OCI-LY3 (cell line): ENCODE measurements around the gene ELP4.

Experiments
- H2AFZ ChIP-seq: fragments of 200-600, 300-600 bp; shearing (Covaris generic); 2 replicates; pipeline ENCODE4 v1.6.0; 2014; ENCODE audit warnings: antibody characterized with exemption, low read depth, low read length
- H3K27ac ChIP-seq: fragments of 200-600, 300-600 bp; sonication (generic); 2 replicates; pipeline ENCODE4 v1.5.1; 2014; ENCODE audit warnings: mild to moderate bottlenecking, low read length, moderate library complexity, mixed read lengths
- H3K27me3 ChIP-seq: fragments of 200-600, 300-600 bp; sonication (generic); 2 replicates; pipeline ENCODE4 v1.6.1; 2014; ENCODE audit warnings: low read depth, low read length, mixed read lengths
- H3K36me3 ChIP-seq: fragments of 200-600, 300-600 bp; sonication (generic); replicated peaks from 2 replicates; pipeline ENCODE3; 2014; ENCODE audit warnings: low read depth, low read length, mixed read lengths
- H3K4me1 ChIP-seq: fragments of 300-600, 200-600 bp; sonication (generic); 2 replicates; pipeline ENCODE4 v1.6.1; 2014; ENCODE audit warnings: low read length, mixed read lengths
- H3K4me2 ChIP-seq: fragments of 200-600, 300-600 bp; sonication (generic); 2 replicates; pipeline ENCODE4 v1.6.1; 2014; ENCODE audit warnings: low read length, mixed read lengths
- H3K4me3 ChIP-seq: fragments of 300-600, 200-600 bp; sonication (generic); 2 replicates; pipeline ENCODE4 v1.5.1; 2014; ENCODE audit warnings: antibody characterized with exemption, mild to moderate bottlenecking, low read length, moderate library complexity
- H3K79me2 ChIP-seq: fragments of 300-600, 200-600 bp; shearing (Covaris generic); 2 replicates; pipeline ENCODE4 v1.6.1; 2014; ENCODE audit warnings: mild to moderate bottlenecking, low read length, mixed read lengths
- H3K9ac ChIP-seq: fragments of 300-600, 200-600 bp; shearing (Covaris generic); 2 replicates; pipeline ENCODE4 v1.6.0; 2014; ENCODE audit warnings: mild to moderate bottlenecking, low read length, moderate library complexity
- H3K9me3 ChIP-seq: fragments of 200-600, 300-600 bp; shearing (Covaris generic); 2 replicates; pipeline ENCODE4 v1.6.1; 2014; ENCODE audit warnings: low read length, mixed read lengths; ENCODE audit not compliant: insufficient read depth
- H4K20me1 ChIP-seq: fragments of 200-600, 300-600 bp; sonication (generic); 2 replicates; pipeline ENCODE4 v1.6.1; 2016; ENCODE audit warnings: low read length, mixed read lengths; ENCODE audit not compliant: insufficient read depth
- CTCF ChIP-seq: fragments of 200-600, 300-600 bp; sonication (generic); IDR thresholded peaks from 2 replicates; pipeline ENCODE4 v1.5.1; 2014; ENCODE audit warnings: antibody characterized with exemption, low read length, low read depth
- EZH2phosphoT487 ChIP-seq: fragments of 200-600 bp; shearing (Covaris generic); IDR thresholded peaks from 2 replicates; pipeline ENCODE4 v1.6.1; 2018; ENCODE audit warnings: antibody characterized with exemption, mixed run types, low read depth

ELP4 gene

GRCh38 chr11:31608995-31609394, 99.4 kb downstream of the ELP4 start:
- Histone ChIP-seq H3K4me3 (no peak overlapping the region), H2AFZ (no peak overlapping the region), H3K36me3 (no peaks in the 10 kb centered on the region), H3K79me2 (no peaks in the 10 kb centered on the region), H3K27ac (no peak overlapping the region), H3K4me2 (no peak overlapping the region), H3K27me3 (no peaks in the 10 kb centered on the region), H3K9ac (no peak overlapping the region), H3K9me3 (no peaks in the 10 kb centered on the region), H3K4me1 (no peaks in the 10 kb centered on the region), H4K20me1 (no peaks in the 10 kb centered on the region)
- TF ChIP-seq EZH2phosphoT487 (no peak), CTCF (no peak)

GRCh38 chr11:31610544-31610943, 101.0 kb downstream of the ELP4 start:
- H4K20me1 ChIP-seq: no peaks in the 10 kb centered on the region
- H3K9me3 ChIP-seq: no peaks in the 10 kb centered on the region
- H3K4me2 ChIP-seq: no peak overlapping the region
- no peaks in the 10 kb centered on the region for H3K79me2 ChIP-seq
- H2AFZ ChIP-seq: no peak overlapping the region
- no peaks in the 10 kb centered on the region for H3K27me3 ChIP-seq
- H3K4me1 ChIP-seq: no peaks in the 10 kb centered on the region
- H3K27ac ChIP-seq: no peak overlapping the region
- no peak for TF ChIP-seq CTCF
- TF ChIP-seq EZH2phosphoT487: no peak
- H3K9ac ChIP-seq: no peak overlapping the region
- no peak overlapping the region for H3K4me3 ChIP-seq
- no peaks in the 10 kb centered on the region for H3K36me3 ChIP-seq

GRCh38 chr11:31617246-31617645, 107.7 kb downstream of the ELP4 start:
- Histone ChIP-seq H3K4me1 (no peaks in the 10 kb centered on the region), H3K9me3 (no peaks in the 10 kb centered on the region), H3K36me3 (no peaks in the 10 kb centered on the region), H2AFZ (no peak overlapping the region), H3K27me3 (no peaks in the 10 kb centered on the region), H3K9ac (no peak overlapping the region), H3K4me3 (no peak overlapping the region), H3K27ac (no peak overlapping the region), H3K79me2 (no peaks in the 10 kb centered on the region), H4K20me1 (no peaks in the 10 kb centered on the region), H3K4me2 (no peak overlapping the region)
- no peak for TF ChIP-seq EZH2phosphoT487
- TF ChIP-seq CTCF: no peak

- no peaks in the 10 kb centered on the region for H3K4me1 ChIP-seq
- H3K4me2 ChIP-seq: no peak overlapping the region
- no peak for TF ChIP-seq EZH2phosphoT487
- TF ChIP-seq CTCF: no peak
- no peak overlapping the region for H3K4me3 ChIP-seq
- no peak overlapping the region for H3K27ac ChIP-seq
- no peaks in the 10 kb centered on the region for H3K27me3 ChIP-seq
- no peaks in the 10 kb centered on the region for H4K20me1 ChIP-seq
- no peak overlapping the region for H3K9ac ChIP-seq
- no peak overlapping the region for H2AFZ ChIP-seq
- no peaks in the 10 kb centered on the region for H3K9me3 ChIP-seq
- no peaks in the 10 kb centered on the region for H3K36me3 ChIP-seq
- H3K79me2 ChIP-seq: no peaks in the 10 kb centered on the region
Observed at GRCh38 chr11:31619980-31620379, 110.4 kb downstream of the ELP4 start.
